HCT116 (cell line): ENCODE data around the gene ASCL3.

Source experiments
- CTCF ChIP-seq, 3 experiments: fragments of 200-600 bp in 1 of 3; sonication (generic) in 1 of 3; IDR thresholded peaks in 2 of 3; conservative IDR thresholded peaks in 1 of 3; 2 replicates each; pipeline ENCODE4 v1.5.1; 2012 to 2017; ENCODE audit warnings: low read depth in 2 of 3, low read length in 2 of 3, antibody characterized with exemption in 1 of 3, borderline replicate concordance in 1 of 3, control low read depth in 1 of 3, mild to moderate bottlenecking in 1 of 3, mixed read lengths in 1 of 3, mixed run types in 1 of 3, moderate library complexity in 1 of 3; ENCODE audit not compliant: insufficient read depth in 1 of 3
- ELF1 ChIP-seq: IDR thresholded peaks from 2 replicates; pipeline ENCODE4 v1.6.1; 2012; ENCODE audit warnings: low read depth, borderline replicate concordance
- EZH2 ChIP-seq: fragments of 200-600 bp; sonication (generic); IDR thresholded peaks from 2 replicates; pipeline ENCODE4 v1.6.1; 2017; ENCODE audit warnings: antibody characterized with exemption, mixed run types
- EZH2phosphoT487 ChIP-seq: fragments of 200-600 bp; IDR thresholded peaks from 2 replicates; pipeline ENCODE4 v1.6.1; 2018; ENCODE audit warnings: antibody characterized with exemption, borderline replicate concordance
- JUND ChIP-seq: IDR thresholded peaks from 2 replicates; pipeline ENCODE4 v1.6.1; 2012
- MAX ChIP-seq: IDR thresholded peaks from 2 replicates; pipeline ENCODE4 v1.6.1; 2012
- POLR2A ChIP-seq: IDR thresholded peaks from 2 replicates; pipeline ENCODE4 v1.7.0; 2011; ENCODE audit warnings: borderline replicate concordance; ENCODE audit not compliant: insufficient read depth, insufficient read length; ENCODE audit errors: extremely low read depth
- POLR2AphosphoS5 ChIP-seq: IDR thresholded peaks from 2 replicates; pipeline ENCODE4 v1.6.1; 2011; ENCODE audit warnings: mild to moderate bottlenecking, low read depth, low read length, moderate library complexity
- REST ChIP-seq: IDR thresholded peaks from 2 replicates; pipeline ENCODE4 v1.6.1; 2012; ENCODE audit warnings: low read depth
- SP1 ChIP-seq: IDR thresholded peaks from 2 replicates; pipeline ENCODE4 v1.6.1; 2012; ENCODE audit warnings: low read depth
- YY1 ChIP-seq: IDR thresholded peaks from 2 replicates; pipeline ENCODE4 v1.6.1; 2011; ENCODE audit warnings: low read length, low read depth, moderate library complexity, mild to moderate bottlenecking; ENCODE audit not compliant: insufficient replicate concordance; ENCODE audit errors: extremely low read depth
- ZBTB33 ChIP-seq: IDR thresholded peaks from 2 replicates; pipeline ENCODE4 v1.6.1; 2011; ENCODE audit warnings: mild to moderate bottlenecking, low read length, moderate library complexity; ENCODE audit not compliant: insufficient replicate concordance; ENCODE audit errors: extremely low read depth

GRCh38 chr11:8956860-8957259, 14.0 kb upstream of the ASCL3 start:
- TF ChIP-seq REST (no peak), CTCF (IDR thresholded peaks at IDR 0.05 in 2 of 3, conservative IDR thresholded peaks at IDR 0.05 in 1 of 3; ENCODE audit: borderline replicate concordance in 1 of 3, insufficient read depth in 1 of 3, low read depth in 2 of 3, low read length in 2 of 3) (no peak), POLR2AphosphoS5 (no peak), EZH2 (no peak), POLR2A (no peak), MAX (no peak), JUND (no peak), SP1 (no peak), YY1 (no peak), ZBTB33 (no peak), EZH2phosphoT487 (no peak), ELF1 (no peak)
